SHP77 treated with DMSO at 0.1 percent for 48 hours (cell line): Measurements from ENCODE around the gene RECQL5.

Source experiments
- DNase-seq: peaks from one replicate; lab custom pipeline; 2025; lab: John Stamatoyannopoulos, UW

The RECQL5 gene

DNA sequence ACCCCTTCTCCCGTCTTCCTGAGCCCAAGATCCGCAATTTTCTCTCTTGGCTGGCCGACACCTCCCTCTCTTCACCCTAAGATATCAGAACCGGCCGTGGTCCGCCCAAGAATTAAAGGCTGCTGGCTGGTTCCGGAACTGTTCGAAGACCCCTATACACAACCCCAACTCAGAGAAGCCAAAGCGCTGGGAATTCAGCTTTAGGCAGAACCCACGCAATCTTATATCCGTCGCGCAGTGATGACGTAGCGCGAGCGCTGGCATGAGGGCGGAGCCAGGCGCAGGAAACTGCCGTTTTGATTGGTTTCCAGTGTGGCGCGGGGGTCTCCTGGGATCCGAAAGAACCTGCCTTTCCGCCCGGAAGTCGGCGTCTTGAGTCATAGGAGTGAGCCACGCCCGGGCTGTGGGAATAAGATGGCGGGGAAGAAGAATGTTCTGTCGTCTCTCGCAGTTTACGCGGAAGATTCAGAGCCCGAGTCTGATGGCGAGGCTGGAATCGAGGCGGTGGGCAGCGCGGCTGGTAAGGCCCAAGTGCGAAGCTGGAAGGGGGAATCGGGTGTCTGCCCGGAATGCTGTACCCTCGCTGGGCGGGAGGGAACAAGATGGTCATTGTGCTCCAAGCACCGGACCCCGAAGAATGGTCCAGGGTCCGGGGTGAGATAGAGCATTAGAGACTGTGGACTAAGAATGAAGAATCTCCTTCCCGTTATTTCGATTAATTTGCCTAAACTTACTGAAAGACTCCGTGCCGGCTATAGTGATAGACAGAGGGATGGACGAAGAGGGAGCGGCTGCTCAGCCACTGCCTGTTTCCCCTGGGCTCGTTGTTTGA is at the start of gene RECQL5, which contains the start of gene SAP30BP:
RECQL5 (minus strand) TSS at position 196 of the 832 bp plus-strand sequence. CDS start 597 bp downstream, outside the sequence.
SAP30BP (plus strand) TSS at position 380 of the 832 bp plus-strand sequence; CDS start at position 415, 35 bp downstream.
- DNase-seq, result peak; percentile 98

GRCh38 chr17:75712446-75712845 is 45.5 kb upstream of the RECQL5 start:
- DNase-seq, result no peak

GRCh38 chr17:75707079-75707571 is 40.2 kb upstream of the RECQL5 start:
- no peak for DNase-seq

- no peak for DNase-seq
These were observed 39.2 kb upstream of the RECQL5 start for GRCh38 chr17:75706042-75706728.

GRCh38 chr17:75704963-75705875 is 38.3 kb upstream of the RECQL5 start:
- no peak for DNase-seq

- no peak for DNase-seq
These were observed 36.6 kb upstream of the RECQL5 start for GRCh38 chr17:75703591-75703990.

DNA sequence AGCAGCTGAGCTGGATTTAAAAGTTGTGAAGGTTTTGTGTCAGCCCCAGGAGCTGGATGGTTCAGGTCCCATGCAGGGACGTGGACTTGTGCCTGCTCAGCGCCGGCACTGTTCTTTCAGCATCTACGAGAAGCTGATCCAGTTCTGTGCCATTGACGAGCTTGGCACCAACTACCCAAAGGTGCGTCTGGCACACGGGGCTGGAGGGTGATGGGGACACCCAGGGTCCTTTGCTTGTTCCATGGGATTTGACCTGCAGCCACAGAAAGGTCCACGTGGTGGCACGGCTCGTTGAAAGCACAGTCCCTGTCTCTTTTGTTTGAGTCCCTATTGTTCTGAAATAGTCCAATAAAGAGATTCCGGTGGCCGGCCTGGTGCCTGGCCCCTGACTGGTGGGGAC is 36.2 kb upstream of the RECQL5 start:
- no peak for DNase-seq

DNA sequence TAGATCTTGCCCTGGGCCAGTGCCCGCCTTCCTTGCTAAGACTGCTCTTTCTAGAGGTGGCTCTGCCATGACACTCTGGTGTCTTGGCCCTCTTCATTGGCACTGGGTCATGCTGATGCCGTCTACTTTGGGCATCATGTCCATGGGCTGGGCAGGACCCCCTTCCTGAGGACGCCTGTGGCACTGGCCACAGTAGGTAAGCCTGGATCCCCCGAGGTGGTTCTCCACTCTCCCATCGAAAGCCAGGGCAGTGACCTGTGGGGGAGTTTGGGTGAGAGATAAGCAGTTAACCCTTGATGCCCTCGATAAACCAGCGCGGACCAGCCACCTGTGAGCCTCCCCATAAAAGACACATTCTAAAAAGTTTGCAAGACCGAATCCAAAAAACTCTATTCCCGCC is 34.3 kb upstream of the RECQL5 start:
- no peak for DNase-seq

- no peak for DNase-seq
These were observed 31.7 kb upstream of the RECQL5 start for GRCh38 chr17:75698659-75699058.

DNA sequence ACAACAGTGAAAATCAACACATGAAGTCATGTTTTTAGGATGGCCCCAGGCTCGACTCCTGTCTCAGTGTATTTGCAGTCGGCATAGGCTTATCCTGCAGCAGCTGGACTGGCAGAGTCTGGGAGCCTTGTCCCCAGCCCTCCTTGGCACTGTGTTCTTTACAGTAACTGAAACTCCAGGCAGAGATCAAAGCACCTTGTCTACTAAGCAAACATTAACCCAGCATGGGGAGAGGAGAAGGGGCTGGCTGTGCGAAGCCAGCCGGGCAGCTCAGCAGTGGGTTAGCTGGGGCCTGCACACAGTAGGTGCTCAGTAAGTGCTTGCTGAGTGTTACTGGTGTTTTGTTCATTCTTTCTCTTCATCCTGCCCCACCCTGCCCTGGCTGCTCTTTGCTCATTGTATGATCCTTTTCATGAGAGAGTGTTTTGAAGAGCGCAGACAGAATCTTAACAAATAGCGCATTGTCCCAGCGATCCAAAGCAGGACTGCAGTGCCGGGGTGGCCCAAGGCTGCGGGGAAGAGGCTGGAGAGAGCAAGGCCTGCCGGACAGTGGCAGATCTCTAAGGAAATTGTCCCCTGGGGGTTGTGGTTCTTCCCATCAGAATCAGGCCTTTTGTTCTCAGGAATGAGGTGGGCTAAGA is 30.8 kb upstream of the RECQL5 start:
- no peak for DNase-seq

DNA sequence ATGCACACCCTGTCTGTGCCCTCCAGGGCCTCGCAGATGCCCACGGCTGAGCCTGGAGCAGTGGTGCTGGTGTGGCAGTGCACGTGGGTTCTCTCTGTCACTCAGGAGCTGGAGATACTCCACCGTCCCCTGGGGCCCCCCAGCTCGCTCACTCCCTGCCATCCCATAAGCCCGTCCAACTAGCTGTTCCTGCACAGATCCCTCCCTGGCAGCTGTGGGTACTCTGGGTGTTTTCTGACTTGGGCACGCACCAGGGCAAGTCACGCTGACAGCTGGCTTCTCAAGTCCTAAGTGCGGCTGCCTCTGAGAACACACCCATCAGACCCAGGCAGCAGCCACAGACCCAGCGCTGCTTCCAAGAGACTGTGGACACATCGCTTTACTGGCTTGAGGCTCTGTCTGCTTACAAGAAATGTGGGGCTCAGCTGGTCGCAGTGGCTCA is 28.9 kb upstream of the RECQL5 start:
- DNase-seq, result no peak

DNA sequence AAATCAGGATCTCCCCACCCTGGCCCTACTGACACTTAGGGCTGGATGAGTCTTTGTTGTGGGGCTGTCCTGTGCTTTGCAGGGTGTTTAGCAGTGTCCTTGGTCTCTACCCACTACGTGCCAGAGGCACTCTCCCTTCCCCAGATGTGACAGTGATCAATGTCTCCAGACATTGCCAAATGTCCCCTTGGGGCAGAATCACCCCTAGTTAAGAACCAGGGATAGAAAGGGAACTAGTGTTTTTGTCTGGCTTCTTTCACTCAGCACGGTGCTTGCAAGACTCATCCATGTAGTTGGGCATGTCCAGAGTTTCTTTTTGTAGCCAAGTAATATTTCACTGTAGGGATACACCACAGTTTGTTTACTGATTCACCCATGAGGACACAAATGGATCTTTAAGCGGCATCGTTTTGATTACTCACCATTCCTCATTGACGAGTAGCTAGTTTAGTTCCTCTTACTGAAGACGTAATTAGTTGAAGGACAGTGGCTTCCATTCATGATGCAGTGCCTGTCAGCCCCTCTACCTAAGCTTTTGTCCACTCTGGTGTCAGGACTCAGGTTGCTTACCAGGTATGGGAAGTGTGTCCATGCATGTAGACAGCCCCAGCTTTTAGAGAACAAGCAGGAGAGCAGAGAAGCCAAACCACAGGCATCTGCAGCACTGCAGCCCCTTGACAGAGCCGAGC is 28.3 kb upstream of the RECQL5 start:
- no peak for DNase-seq

GRCh38 chr17:75694536-75694935 is 27.6 kb upstream of the RECQL5 start:
- no peak for DNase-seq

GRCh38 chr17:75693500-75694481 is 26.8 kb upstream of the RECQL5 start:
- DNase-seq, result no peak

- DNase-seq, result no peak
These were observed 26.0 kb upstream of the RECQL5 start for GRCh38 chr17:75692976-75693375.

- DNase-seq, result no peak
These were observed 25.1 kb upstream of the RECQL5 start for GRCh38 chr17:75691801-75692626.

- no peak for DNase-seq
These were observed 24.4 kb upstream of the RECQL5 start for GRCh38 chr17:75691371-75691791.

- DNase-seq, result no peak
These were observed 22.5 kb upstream of the RECQL5 start for GRCh38 chr17:75689441-75689873.
